Measurements from ENCODE around the gene PITPNM3.

The PITPNM3 gene

DNA sequence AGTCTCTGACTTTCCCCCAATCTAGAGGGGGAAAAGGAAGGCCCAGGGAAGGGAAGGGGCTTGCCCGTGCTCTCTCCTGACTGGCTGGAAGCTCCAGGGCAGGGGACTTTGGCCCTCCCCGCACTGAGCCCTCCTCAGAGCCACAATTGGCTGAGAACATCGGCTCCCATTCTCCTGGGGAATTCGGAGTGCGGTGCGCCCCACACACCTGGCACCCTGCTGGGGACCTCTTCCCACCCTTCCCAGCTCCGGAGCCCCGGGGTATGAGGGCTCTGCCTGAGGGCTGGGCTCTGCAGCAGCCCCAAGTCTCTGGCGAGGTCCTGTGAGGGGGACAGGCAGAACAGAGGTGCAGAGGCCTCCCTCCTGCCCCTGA is 76.1 kb downstream of the PITPNM3 start:
- no peaks in the 10 kb centered on the region for H3K4me1 ChIP-seq (ENCODE audit: control insufficient read depth in 1 of 2, insufficient read depth in 1 of 2, low read depth in 1 of 2, low read length in 1 of 2)
- H3K36me3 ChIP-seq = no peaks in the 10 kb centered on the region
- no peak overlapping the region for H3K4me3 ChIP-seq (ENCODE audit: low read depth in 1 of 2, low read length in 1 of 2)
- H3K27ac ChIP-seq = no peak overlapping the region
- no peaks in the 10 kb centered on the region for H3K9me3 ChIP-seq
- TF ChIP-seq, protein P1, sequence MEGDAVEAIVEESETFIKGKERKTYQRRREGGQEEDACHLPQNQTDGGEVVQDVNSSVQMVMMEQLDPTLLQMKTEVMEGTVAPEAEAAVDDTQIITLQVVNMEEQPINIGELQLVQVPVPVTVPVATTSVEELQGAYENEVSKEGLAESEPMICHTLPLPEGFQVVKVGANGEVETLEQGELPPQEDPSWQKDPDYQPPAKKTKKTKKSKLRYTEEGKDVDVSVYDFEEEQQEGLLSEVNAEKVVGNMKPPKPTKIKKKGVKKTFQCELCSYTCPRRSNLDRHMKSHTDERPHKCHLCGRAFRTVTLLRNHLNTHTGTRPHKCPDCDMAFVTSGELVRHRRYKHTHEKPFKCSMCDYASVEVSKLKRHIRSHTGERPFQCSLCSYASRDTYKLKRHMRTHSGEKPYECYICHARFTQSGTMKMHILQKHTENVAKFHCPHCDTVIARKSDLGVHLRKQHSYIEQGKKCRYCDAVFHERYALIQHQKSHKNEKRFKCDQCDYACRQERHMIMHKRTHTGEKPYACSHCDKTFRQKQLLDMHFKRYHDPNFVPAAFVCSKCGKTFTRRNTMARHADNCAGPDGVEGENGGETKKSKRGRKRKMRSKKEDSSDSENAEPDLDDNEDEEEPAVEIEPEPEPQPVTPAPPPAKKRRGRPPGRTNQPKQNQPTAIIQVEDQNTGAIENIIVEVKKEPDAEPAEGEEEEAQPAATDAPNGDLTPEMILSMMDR (IDR thresholded peaks at IDR 0.05) = no peak
- peaks cover 5% of the 10 kb centered on the region for H3K27me3 ChIP-seq

DNA sequence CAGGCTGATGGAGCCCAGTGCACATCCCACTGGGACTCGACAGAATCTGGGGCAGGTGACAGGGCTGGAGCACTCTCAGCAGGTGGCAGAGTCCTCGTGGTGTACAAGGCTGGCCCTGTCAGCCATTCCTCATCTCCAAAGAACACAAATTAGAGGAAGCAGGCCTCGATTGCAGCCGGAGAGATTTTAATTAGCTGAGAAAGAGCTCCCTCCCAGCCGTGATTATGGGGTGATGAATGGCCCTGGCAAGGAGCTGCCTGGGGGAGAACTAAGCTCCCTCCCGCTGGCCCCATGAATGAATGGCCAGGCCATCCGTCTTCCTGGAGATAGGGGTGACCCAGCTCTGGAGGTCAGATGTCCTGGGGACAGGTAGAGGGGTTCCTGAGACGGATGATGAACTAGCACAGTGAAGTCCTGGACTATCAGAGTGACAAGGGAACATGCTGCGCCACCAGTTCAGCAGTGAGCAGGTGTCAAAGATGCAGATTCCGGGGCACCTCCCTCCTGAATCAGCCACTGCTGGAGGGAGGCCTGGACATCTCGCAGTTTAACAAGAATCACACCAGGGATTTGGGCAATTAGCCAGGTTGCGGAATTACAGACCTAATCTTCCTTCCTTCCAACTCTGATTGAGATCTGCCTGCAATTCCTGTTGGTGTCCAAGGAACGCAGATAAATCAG is 76.6 kb downstream of the PITPNM3 start:
- H3K27me3 ChIP-seq = peaks cover 5% of the 10 kb centered on the region
- no peaks in the 10 kb centered on the region for H3K4me1 ChIP-seq (ENCODE audit: control insufficient read depth in 1 of 2, insufficient read depth in 1 of 2, low read depth in 1 of 2, low read length in 1 of 2)
- no peak overlapping the region for H3K4me3 ChIP-seq (ENCODE audit: low read depth in 1 of 2, low read length in 1 of 2)
- no peak overlapping the region for H3K27ac ChIP-seq
- H3K36me3 ChIP-seq = no peaks in the 10 kb centered on the region
- TF ChIP-seq, protein P1 (IDR thresholded peaks at IDR 0.05) = no peak
- no peaks in the 10 kb centered on the region for H3K9me3 ChIP-seq

DNA sequence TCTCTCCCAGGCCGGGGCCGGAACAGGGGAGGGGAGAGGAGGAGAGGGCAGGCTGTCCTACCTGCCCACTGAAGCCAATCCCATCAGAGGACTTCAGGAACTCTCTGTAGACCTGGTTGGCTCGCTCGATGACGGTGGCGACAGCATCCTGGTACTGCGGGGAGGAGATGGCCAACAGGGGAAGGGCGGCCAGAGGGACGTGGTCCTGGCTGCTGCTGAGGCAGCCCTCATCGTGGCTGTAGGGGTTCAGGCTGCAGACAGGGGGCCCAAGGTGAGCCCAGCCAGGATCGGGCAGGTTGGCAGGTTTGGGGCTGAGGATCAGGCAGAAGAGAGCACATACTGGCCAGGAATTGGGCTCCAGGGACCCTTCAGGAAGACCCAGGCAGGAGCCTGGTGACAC is 77.9 kb downstream of the PITPNM3 start:
- TF ChIP-seq, protein P1 (IDR thresholded peaks at IDR 0.05) = no peak
- H3K27me3 ChIP-seq = peaks cover 5% of the 10 kb centered on the region
- H3K27ac ChIP-seq = no peak overlapping the region
- H3K9me3 ChIP-seq = no peaks in the 10 kb centered on the region
- no peak overlapping the region for H3K4me3 ChIP-seq (ENCODE audit: low read depth in 1 of 2, low read length in 1 of 2)
- no peaks in the 10 kb centered on the region for H3K36me3 ChIP-seq
- H3K4me1 ChIP-seq (ENCODE audit: control insufficient read depth in 1 of 2, insufficient read depth in 1 of 2, low read depth in 1 of 2, low read length in 1 of 2) = no peaks in the 10 kb centered on the region

DNA sequence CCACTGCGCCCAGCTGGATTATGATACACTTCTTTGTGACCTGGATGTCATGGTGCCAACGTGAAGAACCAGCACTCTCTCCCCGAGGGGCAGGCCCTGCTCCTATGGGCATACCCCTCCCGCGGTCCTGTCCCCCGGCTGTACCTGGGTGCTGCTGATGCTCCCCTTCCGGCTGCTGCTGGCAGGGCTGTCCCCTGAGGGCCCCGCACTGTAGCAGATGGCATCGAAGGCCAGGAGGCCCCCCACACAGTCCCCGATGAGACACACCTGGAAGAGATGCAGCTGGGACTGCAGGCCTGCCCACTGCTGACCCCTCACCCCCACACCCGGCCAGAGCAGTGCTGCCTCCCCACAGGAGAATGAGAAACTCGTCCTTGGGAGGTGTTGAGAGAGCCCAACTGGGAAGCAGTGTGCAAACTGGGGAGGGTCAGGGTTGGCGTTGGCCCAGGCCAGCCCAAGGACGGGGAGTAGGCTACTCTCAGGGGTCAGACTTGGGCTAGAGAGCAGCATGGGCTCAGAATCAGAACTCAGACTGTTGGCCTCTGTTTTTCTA is 78.4 kb downstream of the PITPNM3 start:
- H3K27me3 ChIP-seq = peaks cover 5% of the 10 kb centered on the region
- no peaks in the 10 kb centered on the region for H3K36me3 ChIP-seq
- H3K9me3 ChIP-seq = no peaks in the 10 kb centered on the region
- no peaks in the 10 kb centered on the region for H3K4me1 ChIP-seq (ENCODE audit: control insufficient read depth in 1 of 2, insufficient read depth in 1 of 2, low read depth in 1 of 2, low read length in 1 of 2)
- no peak overlapping the region for H3K4me3 ChIP-seq (ENCODE audit: low read depth in 1 of 2, low read length in 1 of 2)
- no peak overlapping the region for H3K27ac ChIP-seq
- TF ChIP-seq, protein P1 (IDR thresholded peaks at IDR 0.05) = no peak

DNA sequence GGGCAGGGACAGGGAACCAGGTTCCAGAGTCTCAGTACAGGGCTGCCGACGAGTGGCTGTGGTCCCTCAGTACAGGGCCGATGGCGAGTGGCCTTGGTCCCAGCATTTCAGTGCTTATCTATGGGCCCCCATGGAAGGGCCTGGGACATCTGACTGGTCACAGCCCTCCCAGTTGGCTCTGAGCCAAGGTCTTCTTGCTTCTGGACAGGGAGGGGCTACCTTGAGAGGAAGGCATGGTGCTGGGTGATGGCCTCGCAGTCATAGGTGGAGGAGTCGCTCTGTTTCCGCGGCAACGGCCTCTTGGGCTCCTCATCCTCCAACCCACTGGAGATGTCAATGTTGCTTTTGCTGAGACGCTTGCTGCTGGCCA is 79.6 kb downstream of the PITPNM3 start:
- Histone ChIP-seq H3K4me3 (ENCODE audit: low read depth in 1 of 2, low read length in 1 of 2) (no peak overlapping the region), H3K4me1 (ENCODE audit: control insufficient read depth in 1 of 2, insufficient read depth in 1 of 2, low read depth in 1 of 2, low read length in 1 of 2) (no peaks in the 10 kb centered on the region), H3K27me3 (no peaks in the 10 kb centered on the region), H3K9me3 (no peaks in the 10 kb centered on the region), H3K36me3 (no peaks in the 10 kb centered on the region), H3K27ac (no peak overlapping the region)
- TF ChIP-seq, protein P1 (IDR thresholded peaks at IDR 0.05) = no peak
